ENCODE results near the gene LCTL.
"Not testable (repeated sequence)": the region's sequence is repeated elsewhere in the genome, so short reads cannot be mapped to it uniquely, and the experiment has no call there.

LCTL gene

GRCh38 chr15:66590435-66590834 lies 24.6 kb upstream of the LCTL start:
- DNase-seq = no peak

- not testable (repeated sequence) for DNase-seq
Measured at GRCh38 chr15:66589429-66589828, 23.6 kb upstream of the LCTL start.

- DNase-seq = no peak
Measured at GRCh38 chr15:66588971-66589370, 23.2 kb upstream of the LCTL start.

- no peak for DNase-seq
Measured at GRCh38 chr15:66588537-66588936, 22.7 kb upstream of the LCTL start.

GRCh38 chr15:66587749-66588148 lies 22.0 kb upstream of the LCTL start:
- no peak for DNase-seq

- DNase-seq = no peak
Measured at GRCh38 chr15:66587020-66587419, 21.2 kb upstream of the LCTL start.

GRCh38 chr15:66586155-66586976 lies 20.6 kb upstream of the LCTL start:
- DNase-seq = no peak

- no peak for DNase-seq
Measured at GRCh38 chr15:66581972-66582537, 16.3 kb upstream of the LCTL start.

- DNase-seq = no peak
Measured at GRCh38 chr15:66580643-66581042, 14.8 kb upstream of the LCTL start.

- no peak for DNase-seq
Measured at GRCh38 chr15:66578286-66578875, 12.6 kb upstream of the LCTL start.

- DNase-seq = no peak
Measured at GRCh38 chr15:66574596-66574950, 8.8 kb upstream of the LCTL start.

- no peak for DNase-seq
Measured at GRCh38 chr15:66573719-66574595, 8.2 kb upstream of the LCTL start.

GRCh38 chr15:66573348-66573718 lies 7.5 kb upstream of the LCTL start:
- DNase-seq = no peak

- DNase-seq = no peak
Measured at GRCh38 chr15:66572146-66572545, 6.3 kb upstream of the LCTL start.

- no peak for DNase-seq
Measured at GRCh38 chr15:66570842-66571478, 5.2 kb upstream of the LCTL start.

GRCh38 chr15:66570327-66570726 lies 4.5 kb upstream of the LCTL start:
- no peak for DNase-seq

GRCh38 chr15:66569461-66570137 lies 3.8 kb upstream of the LCTL start:
- DNase-seq = no peak

- DNase-seq = no peak
Measured at GRCh38 chr15:66567897-66568296, 2.1 kb upstream of the LCTL start.

- DNase-seq = peak; percentile 42
Measured at GRCh38 chr15:66566963-66567531, 1.2 kb upstream of the LCTL start.

- DNase-seq = no peak
Measured at GRCh38 chr15:66565141-66565641, 607 bp downstream of the LCTL start.

GRCh38 chr15:66564136-66565041 lies 1.4 kb downstream of the LCTL start:
- no peak for DNase-seq

Data from stimulated activated CD4-positive, alpha-beta T cell treated with anti-CD3 and anti-CD28 coated beads, Interleukin-4, amount 100 ng/mL, for 1 hour (primary cell).